ENCODE data around the gene MPPED1. TPM values are rescaled to one million over a fixed set of nuclear protein-coding genes. Genes with fewer than 3 reads are reported as not detected.

The MPPED1 gene
- total and polyA plus RNA-seq, 2 of the 13 experiments (the other 11 are each of a cell fraction or from before 2014, with no cell fraction given): 0.77 TPM; not detected in 1

- no peaks in the 10 kb centered on the region for H3K79me2 ChIP-seq (ENCODE audit: insufficient read depth, low read length)
- BruUV-seq (replicated peaks): no TSS peak
- H3K36me3 ChIP-seq (replicated peaks in 1 of 2; ENCODE audit: control insufficient read depth in 1 of 2, insufficient read depth in 2 of 2, low read length in 2 of 2): no peaks in the 10 kb centered on the region
- H3K27ac ChIP-seq (ENCODE audit: extremely low read length, insufficient read depth, low read length): no peak overlapping the region
- no peak overlapping the region for H3K9ac ChIP-seq (ENCODE audit: insufficient read depth, low read depth, low read length)
- no peaks in the 10 kb centered on the region for H3K4me1 ChIP-seq (ENCODE audit: insufficient read depth, low read length)
- TF ChIP-seq RFX1 (IDR thresholded peaks at IDR 0.05): peak; percentile 20; the same call in 1 of the 2 replicates
- TF ChIP-seq GPN1 (CRISPR knock-in tag; IDR thresholded peaks at IDR 0.05; ENCODE audit: borderline replicate concordance): no peak
- POLR2A ChIA-PET: no interaction called here
- H3K4me3 ChIP-seq (replicated peaks in 1 of 3; ENCODE audit: insufficient read depth in 1 of 3, low read depth in 2 of 3, low read length in 3 of 3): no peak overlapping the region
- DNase-seq (ENCODE audit: low spot score) (no peak), ATAC-seq (no peak), FAIRE-seq (no peak)
- H3K9me3 ChIP-seq (ENCODE audit: low read length): no peaks in the 10 kb centered on the region
- intact Hi-C loops (cut with micrococcal nuclease; ENCODE audit: unreplicated experiment): no loop called here
- no peak overlapping the region for H2AFZ ChIP-seq (ENCODE audit: low read length)
- no peaks in the 10 kb centered on the region for H4K20me1 ChIP-seq (ENCODE audit: insufficient read depth, low read length)
- in situ Hi-C loops (cut with HindIII; ENCODE audit: extremely low pct_ligation_motif_present, low pct_unique_long_range_greater_than_20kb): no loop called here
- CTCF ChIA-PET (ENCODE audit: low intra/inter-chr PET ratio, low total read pairs): no interaction called here
- WGBS (ENCODE audit: low lambda C conversion rate): 66% methylated on average over 15 of the region's 26 CpGs
- H3K27me3 ChIP-seq (ENCODE audit: control insufficient read depth in 1 of 2, insufficient read depth in 2 of 2, low read length in 2 of 2): peaks cover 1 to 6% of the 10 kb centered on the region in 2 experiments; a peak in 2 of 5 replicates
- no peak overlapping the region for H3K4me2 ChIP-seq (ENCODE audit: low read depth, low read length)
These were observed 76.4 kb downstream of the MPPED1 start for GRCh38 chr22:43488031-43488866.

GRCh38 chr22:43488937-43489336, 77.1 kb downstream of the MPPED1 start:
- FAIRE-seq: no peak

More at GRCh38 chr22:43488937-43489336, 77.1 kb downstream of the MPPED1 start:
- no peaks in the 10 kb centered on the region for H4K20me1 ChIP-seq (ENCODE audit: insufficient read depth, low read length)
- H3K27me3 ChIP-seq (ENCODE audit: control insufficient read depth in 1 of 2, insufficient read depth in 2 of 2, low read length in 2 of 2): peaks cover 1 to 6% of the 10 kb centered on the region in 2 experiments; a peak in 2 of 5 replicates
- no peaks in the 10 kb centered on the region for H3K79me2 ChIP-seq (ENCODE audit: insufficient read depth, low read length)
- no peak overlapping the region for H2AFZ ChIP-seq (ENCODE audit: low read length)
- in situ Hi-C loops (cut with HindIII; ENCODE audit: extremely low pct_ligation_motif_present, low pct_unique_long_range_greater_than_20kb) (no loop called here), intact Hi-C loops (cut with micrococcal nuclease; ENCODE audit: unreplicated experiment) (no loop called here)
- no TSS peak for BruUV-seq (replicated peaks)
- H3K4me2 ChIP-seq (ENCODE audit: low read depth, low read length): no peak overlapping the region
- ATAC-seq (no peak), DNase-seq (ENCODE audit: low spot score) (no peak)
- ChIA-PET POLR2A (no interaction called here), CTCF (ENCODE audit: low intra/inter-chr PET ratio, low total read pairs) (no interaction called here)
- no peak overlapping the region for H3K9ac ChIP-seq (ENCODE audit: insufficient read depth, low read depth, low read length)
- no peak overlapping the region for H3K4me3 ChIP-seq (replicated peaks in 1 of 3; ENCODE audit: insufficient read depth in 1 of 3, low read depth in 2 of 3, low read length in 3 of 3)
- TF ChIP-seq IRX3 (CRISPR knock-in tag; IDR thresholded peaks at IDR 0.05; ENCODE audit: borderline replicate concordance, low read depth) (no peak), MXD1 (CRISPR knock-in tag; IDR thresholded peaks at IDR 0.05) (no peak), ZNF30 (CRISPR knock-in tag; IDR thresholded peaks at IDR 0.05) (no peak), ZSCAN30 (CRISPR knock-in tag; IDR thresholded peaks at IDR 0.05) (no peak), ZNF598 (CRISPR knock-in tag; IDR thresholded peaks at IDR 0.05; ENCODE audit: borderline replicate concordance) (no peak)
- TF ChIP-seq, protein P1, sequence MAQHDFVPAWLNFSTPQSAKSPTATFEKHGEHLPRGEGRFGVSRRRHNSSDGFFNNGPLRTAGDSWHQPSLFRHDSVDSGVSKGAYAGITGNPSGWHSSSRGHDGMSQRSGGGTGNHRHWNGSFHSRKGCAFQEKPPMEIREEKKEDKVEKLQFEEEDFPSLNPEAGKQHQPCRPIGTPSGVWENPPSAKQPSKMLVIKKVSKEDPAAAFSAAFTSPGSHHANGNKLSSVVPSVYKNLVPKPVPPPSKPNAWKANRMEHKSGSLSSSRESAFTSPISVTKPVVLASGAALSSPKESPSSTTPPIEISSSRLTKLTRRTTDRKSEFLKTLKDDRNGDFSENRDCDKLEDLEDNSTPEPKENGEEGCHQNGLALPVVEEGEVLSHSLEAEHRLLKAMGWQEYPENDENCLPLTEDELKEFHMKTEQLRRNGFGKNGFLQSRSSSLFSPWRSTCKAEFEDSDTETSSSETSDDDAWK (CRISPR knock-in tag; IDR thresholded peaks at IDR 0.05): no peak
- H3K9me3 ChIP-seq (ENCODE audit: low read length): no peaks in the 10 kb centered on the region
- H3K36me3 ChIP-seq (replicated peaks in 1 of 2; ENCODE audit: control insufficient read depth in 1 of 2, insufficient read depth in 2 of 2, low read length in 2 of 2): no peaks in the 10 kb centered on the region
- H3K4me1 ChIP-seq (ENCODE audit: insufficient read depth, low read length): no peaks in the 10 kb centered on the region
- H3K27ac ChIP-seq (ENCODE audit: extremely low read length, insufficient read depth, low read length): no peak overlapping the region
- WGBS (ENCODE audit: low lambda C conversion rate): 8% methylated on average over 4 of the region's 10 CpGs
